Pancreas (tissue), 10 donors: Measurements from ENCODE around the gene PPARD. TPM values are rescaled to one million over a fixed set of nuclear protein-coding genes. Genes with fewer than 3 reads are reported as not detected.

Source experiments
- ATAC-seq, 4 donors: fragments of 200-7000 bp; cut with Tn5 transposase; one replicate each; pipeline versions ENCODE4 v1.8.0 to v1.9.1; 2020; ENCODE audit warnings: mild to moderate bottlenecking in 4 of 4, moderate library complexity in 4 of 4
- DNase-seq, 6 donors: peaks; one replicate each; pipeline ENCODE4 v3.0.0-alpha.2; 2020
- FAIRE-seq: peaks from 2 replicates; lab custom pipeline; 2012; peaks lifted over from hg19 to GRCh38; lab: Jason Lieb, UNC
- H3K27ac ChIP-seq, 4 donors: fragments of 200-600 bp; sonication (generic); 1 replicate in 3 of 4; 2 replicates in 1 of 4; pipeline versions ENCODE4 v1.5.0 to v1.8.0; 2020
- H3K27me3 ChIP-seq, 4 donors: fragments of 200-600 bp; one replicate each; pipeline ENCODE4 v1.8.0; 2021
- H3K36me3 ChIP-seq, 3 donors: fragments of 200-600 bp; sonication (generic) in 1 of 3; one replicate each; pipeline versions ENCODE4 v1.5.0 to v1.8.0; 2020 to 2021
- H3K4me1 ChIP-seq, 3 donors: fragments of 200-600 bp; one replicate each; pipeline ENCODE4 v1.8.0; 2021
- H3K4me3 ChIP-seq, 4 donors: fragments of 200-600 bp; sonication (generic) in 2 of 4; one replicate each; pipeline versions ENCODE4 v1.5.0 to v1.8.0; 2020 to 2021
- H3K9me3 ChIP-seq, 4 donors: fragments of 200-600 bp; one replicate each; pipeline ENCODE4 v1.8.0; 2021
- WGBS, 2 donors: extraction: QIAGEN DNeasy Blood & Tissue Kit; methylation state at CpG; one replicate each; pipeline ENCODE4 v1.1.7; 2013; 5-methylcytosine and 5-hydroxymethylcytosine counted together
- intact Hi-C, 3 donors: fragments of 100-400 bp; cut with DNase I; formaldehyde crosslinking; loops; one replicate each; pipeline versions ENCODE4 v1.11.1 to v1.14.2; 2022
- polyA plus RNA-seq, 2 donors: library from polyadenylated mRNA; stranded (reverse); fragments of 200-250 nt; gene quantifications; one replicate each; pipeline ENCODE4 v1.2.3, GENCODE V29; 2013
- total RNA-seq, 6 donors: library from RNA; stranded (reverse); fragmentation: NEBNext Ultra II Directional in 4 of 6; extraction: Animal tissue kit (Norgen Biotek cat#: 25700) in 4 of 6; gene quantifications; one replicate each; pipeline versions ENCODE4 v1.2.1 to v1.2.4, GENCODE V29; 2021 to 2023
- TF ChIP-seq, protein P1 (sequence below), 4 donors: fragments of 200-600 bp; sonication (generic) in 3 of 4; IDR thresholded peaks; one replicate each; pipeline versions ENCODE4 v1.5.0 to v1.8.0; 2021; ENCODE audit warnings: antibody characterized with exemption in 4 of 4
- donor health status: healthy with polysubstance abuse.
- donor health status: DM: no; HTN: no; CAD: no; lungs with moderate emphysema.
- donor health status: DM: no; HTN: no; CAD: no.
- donor health status: control.
- donor health status: control.
- donor health status: Bipolar disorder and iron deficiency.
- donor health status: DM: yes; HTN: yes; CAD: no.
- donor health status: DM: no; HTN: no; CAD: no.
- donor health status: DM: no; HTN: no; CAD: no.
- donor health status: DM: yes; HTN: yes; CAD: no.

Gene PPARD
- total and polyA plus RNA-seq, 8 donors = 4.4 to 14.1 (median 8.2) TPM

GRCh38 chr6:35312807-35313206, 29.6 kb upstream of the PPARD start:
- Histone ChIP-seq H3K27ac (no peak overlapping the region), H3K9me3 (no peaks in the 10 kb centered on the region), H3K4me3 (no peak overlapping the region), H3K27me3 (no peaks in the 10 kb centered on the region), H3K36me3 (no peaks in the 10 kb centered on the region), H3K4me1 (no peaks in the 10 kb centered on the region)
- TF ChIP-seq, protein P1, sequence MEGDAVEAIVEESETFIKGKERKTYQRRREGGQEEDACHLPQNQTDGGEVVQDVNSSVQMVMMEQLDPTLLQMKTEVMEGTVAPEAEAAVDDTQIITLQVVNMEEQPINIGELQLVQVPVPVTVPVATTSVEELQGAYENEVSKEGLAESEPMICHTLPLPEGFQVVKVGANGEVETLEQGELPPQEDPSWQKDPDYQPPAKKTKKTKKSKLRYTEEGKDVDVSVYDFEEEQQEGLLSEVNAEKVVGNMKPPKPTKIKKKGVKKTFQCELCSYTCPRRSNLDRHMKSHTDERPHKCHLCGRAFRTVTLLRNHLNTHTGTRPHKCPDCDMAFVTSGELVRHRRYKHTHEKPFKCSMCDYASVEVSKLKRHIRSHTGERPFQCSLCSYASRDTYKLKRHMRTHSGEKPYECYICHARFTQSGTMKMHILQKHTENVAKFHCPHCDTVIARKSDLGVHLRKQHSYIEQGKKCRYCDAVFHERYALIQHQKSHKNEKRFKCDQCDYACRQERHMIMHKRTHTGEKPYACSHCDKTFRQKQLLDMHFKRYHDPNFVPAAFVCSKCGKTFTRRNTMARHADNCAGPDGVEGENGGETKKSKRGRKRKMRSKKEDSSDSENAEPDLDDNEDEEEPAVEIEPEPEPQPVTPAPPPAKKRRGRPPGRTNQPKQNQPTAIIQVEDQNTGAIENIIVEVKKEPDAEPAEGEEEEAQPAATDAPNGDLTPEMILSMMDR (IDR thresholded peaks at IDR 0.05) = no peak
- WGBS, 2 donors = 40 to 43% methylated on average over 2 of the region's 2 CpGs
- no peak for DNase-seq
- no peak for FAIRE-seq
- intact Hi-C loops = no loop called here
- ATAC-seq = no peak

GRCh38 chr6:35317483-35318195, 24.7 kb upstream of the PPARD start:
- no peaks in the 10 kb centered on the region for H3K9me3 ChIP-seq
- WGBS, 2 donors = 22 to 27% methylated on average over 28 of the region's 28 CpGs
- peak overlapping the region; percentile 36 to 65 (median 43) for H3K4me3 ChIP-seq
- FAIRE-seq (no peak), DNase-seq (peak in 2 of 6 donors; percentile 42 to 81), ATAC-seq (peak; percentile 32 to 56 (median 51))
- peaks cover 3 to 7% (median 4%) of the 10 kb centered on the region in 3 donors for H3K4me1 ChIP-seq
- no peaks in the 10 kb centered on the region for H3K36me3 ChIP-seq
- H3K27me3 ChIP-seq = no peaks in the 10 kb centered on the region
- intact Hi-C loops = no loop called here
- H3K27ac ChIP-seq = peak overlapping the region in 1 of 4 donors; percentile 31
- TF ChIP-seq, protein P1 (IDR thresholded peaks at IDR 0.05) = no peak

- intact Hi-C loops = no loop called here
- DNase-seq (peak; percentile 78 to 96 (median 89)), ATAC-seq (peak; percentile 97 to 100 (median 100)), FAIRE-seq (no peak)
- Histone ChIP-seq H3K27me3 (no peaks in the 10 kb centered on the region), H3K27ac (peak overlapping the region in 2 of 4 donors; percentile 29 to 31), H3K4me1 (peaks cover 3 to 7% (median 4%) of the 10 kb centered on the region in 3 donors), H3K9me3 (no peaks in the 10 kb centered on the region), H3K36me3 (no peaks in the 10 kb centered on the region), H3K4me3 (peak overlapping the region; percentile 36 to 65 (median 43))
- TF ChIP-seq, protein P1 (IDR thresholded peaks at IDR 0.05) = no peak
- WGBS, 2 donors = 6 to 9% methylated on average over 54 to 55 of the region's 55 CpGs
Measured at GRCh38 chr6:35318196-35319171, 23.9 kb upstream of the PPARD start.

DNA sequence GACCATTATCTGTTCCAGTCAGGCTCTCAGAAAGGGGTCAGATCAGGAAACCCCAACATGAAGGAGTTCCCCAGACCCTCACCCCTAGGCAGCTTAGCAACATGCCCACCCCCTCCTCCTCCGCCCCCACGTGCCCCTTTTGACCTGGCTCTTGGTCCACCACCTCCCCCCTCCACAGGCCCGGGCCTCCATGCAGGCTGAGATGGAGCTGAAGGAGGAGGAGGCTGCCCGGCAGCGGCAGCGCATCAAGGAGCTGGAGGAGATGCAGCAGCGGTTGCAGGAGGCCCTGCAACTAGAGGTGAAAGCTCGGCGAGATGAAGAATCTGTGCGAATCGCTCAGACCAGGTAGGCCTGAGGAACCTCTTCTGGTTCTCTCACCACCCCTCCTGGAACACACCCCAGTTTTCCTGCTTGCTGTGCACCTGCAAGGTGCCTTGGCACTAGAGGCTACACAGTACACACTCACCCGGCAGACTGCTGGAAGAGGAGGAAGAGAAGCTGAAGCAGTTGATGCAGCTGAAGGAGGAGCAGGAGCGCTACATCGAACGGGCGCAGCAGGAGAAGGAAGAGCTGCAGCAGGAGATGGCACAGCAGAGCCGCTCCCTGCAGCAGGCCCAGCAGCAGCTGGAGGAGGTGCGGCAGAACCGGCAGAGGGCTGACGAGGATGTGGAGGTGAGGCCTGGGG, 22.9 kb upstream of the PPARD start:
- DNase-seq = peak in 1 of 6 donors; percentile 58
- Histone ChIP-seq H3K4me3 (no peak overlapping the region), H3K4me1 (peaks cover 3 to 7% (median 4%) of the 10 kb centered on the region in 3 donors), H3K27ac (no peak overlapping the region), H3K9me3 (no peaks in the 10 kb centered on the region), H3K27me3 (no peaks in the 10 kb centered on the region), H3K36me3 (no peaks in the 10 kb centered on the region)
- intact Hi-C loops = no loop called here
- WGBS, 2 donors = 90 to 91% methylated on average over 20 of the region's 20 CpGs
- FAIRE-seq = no peak
- TF ChIP-seq, protein P1 (IDR thresholded peaks at IDR 0.05) = no peak
- ATAC-seq = no peak
